ENCODE data around the gene HACL1. TPM values are rescaled to one million over a fixed set of nuclear protein-coding genes. Genes with fewer than 3 reads are reported as not detected.

Gene HACL1
- total RNA-seq, 2 donors from 2014 or later: 20.0 to 26.6 TPM

GRCh38 chr3:15579051-15579450 is 22.3 kb downstream of the HACL1 start:
- no peak for ATAC-seq (replicated peaks)
- Mint-ChIP-seq H3K4me3 (no peak overlapping the region), H3K4me1 (no peaks in the 10 kb centered on the region), H3K36me3 (ENCODE audit: low read depth) (peaks cover 81% of the 10 kb centered on the region), H3K27ac (peak overlapping the region; percentile 15), H3K27me3 (no peaks in the 10 kb centered on the region), H3K9me3 (no peaks in the 10 kb centered on the region)

- Mint-ChIP-seq H3K27ac (peak overlapping the region; percentile 15), H3K27me3 (no peaks in the 10 kb centered on the region), H3K4me1 (no peaks in the 10 kb centered on the region)
These were observed 23.0 kb downstream of the HACL1 start for GRCh38 chr3:15578289-15578867.

GRCh38 chr3:15576475-15576874 is 24.9 kb downstream of the HACL1 start:
- Mint-ChIP-seq H3K4me3 (no peak overlapping the region), H3K9me3 (no peaks in the 10 kb centered on the region), H3K27ac (no peak overlapping the region), H3K36me3 (ENCODE audit: low read depth) (peaks cover 83% of the 10 kb centered on the region), H3K27me3 (no peaks in the 10 kb centered on the region), H3K4me1 (no peaks in the 10 kb centered on the region)
- ATAC-seq (replicated peaks): no peak

More at GRCh38 chr3:15578289-15578867, 23.0 kb downstream of the HACL1 start:
- no peak for ATAC-seq (replicated peaks)
- peaks cover 83% of the 10 kb centered on the region for H3K36me3 Mint-ChIP-seq (ENCODE audit: low read depth)
- H3K4me3 Mint-ChIP-seq: no peak overlapping the region
- H3K9me3 Mint-ChIP-seq: no peaks in the 10 kb centered on the region

- H3K4me3 Mint-ChIP-seq: no peak overlapping the region
- no peak overlapping the region for H3K27ac Mint-ChIP-seq
- peaks cover 86% of the 10 kb centered on the region for H3K36me3 Mint-ChIP-seq (ENCODE audit: low read depth)
- ATAC-seq (replicated peaks): no peak
- no peaks in the 10 kb centered on the region for H3K4me1 Mint-ChIP-seq
- no peaks in the 10 kb centered on the region for H3K27me3 Mint-ChIP-seq
- no peaks in the 10 kb centered on the region for H3K9me3 Mint-ChIP-seq
These were observed 25.9 kb downstream of the HACL1 start for GRCh38 chr3:15575446-15575845.

- peaks cover 4% of the 10 kb centered on the region for H3K4me1 Mint-ChIP-seq
- H3K9me3 Mint-ChIP-seq: no peaks in the 10 kb centered on the region
- H3K27me3 Mint-ChIP-seq: no peaks in the 10 kb centered on the region
- no peak overlapping the region for H3K4me3 Mint-ChIP-seq
- no peak for ATAC-seq (replicated peaks)
- peaks cover 82% of the 10 kb centered on the region for H3K36me3 Mint-ChIP-seq (ENCODE audit: low read depth)
- no peak overlapping the region for H3K27ac Mint-ChIP-seq
These were observed 29.2 kb downstream of the HACL1 start for GRCh38 chr3:15572138-15572537.

GRCh38 chr3:15563190-15563589 is 38.2 kb downstream of the HACL1 start:
- H3K4me1 Mint-ChIP-seq: peaks cover 9% of the 10 kb centered on the region
- ATAC-seq (replicated peaks): no peak
- no peaks in the 10 kb centered on the region for H3K9me3 Mint-ChIP-seq
- H3K36me3 Mint-ChIP-seq (ENCODE audit: low read depth): peaks cover 88% of the 10 kb centered on the region
- H3K27me3 Mint-ChIP-seq: no peaks in the 10 kb centered on the region
- no peak overlapping the region for H3K4me3 Mint-ChIP-seq
- peak overlapping the region; percentile 37 for H3K27ac Mint-ChIP-seq

- Mint-ChIP-seq H3K27me3 (no peaks in the 10 kb centered on the region), H3K4me3 (no peak overlapping the region), H3K36me3 (ENCODE audit: low read depth) (peaks cover 82% of the 10 kb centered on the region), H3K4me1 (peaks cover 11% of the 10 kb centered on the region), H3K27ac (peak overlapping the region; percentile 37), H3K9me3 (no peaks in the 10 kb centered on the region)
- no peak for ATAC-seq (replicated peaks)
These were observed 38.8 kb downstream of the HACL1 start for GRCh38 chr3:15562560-15562959.

GRCh38 chr3:15558581-15558980 is 42.8 kb downstream of the HACL1 start:
- no peaks in the 10 kb centered on the region for H3K27me3 Mint-ChIP-seq
- H3K36me3 Mint-ChIP-seq (ENCODE audit: low read depth): peaks cover 42% of the 10 kb centered on the region
- peaks cover 15% of the 10 kb centered on the region for H3K4me1 Mint-ChIP-seq

GRCh38 chr3:15557511-15557946 is 43.8 kb downstream of the HACL1 start:
- no peak overlapping the region for H3K27ac Mint-ChIP-seq
- H3K36me3 Mint-ChIP-seq (ENCODE audit: low read depth): peaks cover 31% of the 10 kb centered on the region
- peaks cover 11% of the 10 kb centered on the region for H3K4me1 Mint-ChIP-seq
- peak; percentile 80 for ATAC-seq (replicated peaks)
- no peak overlapping the region for H3K4me3 Mint-ChIP-seq
- no peaks in the 10 kb centered on the region for H3K27me3 Mint-ChIP-seq
- no peaks in the 10 kb centered on the region for H3K9me3 Mint-ChIP-seq

More at GRCh38 chr3:15558581-15558980, 42.8 kb downstream of the HACL1 start:
- H3K9me3 Mint-ChIP-seq: no peaks in the 10 kb centered on the region
- no peak overlapping the region for H3K4me3 Mint-ChIP-seq
- no peak overlapping the region for H3K27ac Mint-ChIP-seq
- ATAC-seq (replicated peaks): no peak

GRCh38 chr3:15556512-15556911 is 44.9 kb downstream of the HACL1 start:
- Mint-ChIP-seq H3K27ac (peak overlapping the region; percentile 56), H3K27me3 (no peaks in the 10 kb centered on the region), H3K9me3 (no peaks in the 10 kb centered on the region), H3K4me3 (peak overlapping the region; percentile 58), H3K4me1 (peaks cover 11% of the 10 kb centered on the region), H3K36me3 (ENCODE audit: low read depth) (peaks cover 21% of the 10 kb centered on the region)
- peak; percentile 87 for ATAC-seq (replicated peaks)

- Mint-ChIP-seq H3K27me3 (no peaks in the 10 kb centered on the region), H3K36me3 (ENCODE audit: low read depth) (no peaks in the 10 kb centered on the region), H3K4me3 (no peak overlapping the region), H3K4me1 (peaks cover 11% of the 10 kb centered on the region), H3K27ac (no peak overlapping the region), H3K9me3 (no peaks in the 10 kb centered on the region)
- ATAC-seq (replicated peaks): no peak
These were observed 47.6 kb downstream of the HACL1 start for GRCh38 chr3:15553749-15554148.

GRCh38 chr3:15551902-15552301 is 49.5 kb downstream of the HACL1 start:
- Mint-ChIP-seq H3K4me3 (no peak overlapping the region), H3K9me3 (peaks cover 2% of the 10 kb centered on the region), H3K27me3 (no peaks in the 10 kb centered on the region), H3K27ac (peak overlapping the region; percentile 30), H3K4me1 (peaks cover 6% of the 10 kb centered on the region), H3K36me3 (ENCODE audit: low read depth) (no peaks in the 10 kb centered on the region)
- ATAC-seq (replicated peaks): no peak

GRCh38 chr3:15549846-15550245 is 51.5 kb downstream of the HACL1 start:
- no peak overlapping the region for H3K4me3 Mint-ChIP-seq
- peaks cover 5% of the 10 kb centered on the region for H3K4me1 Mint-ChIP-seq
- H3K27me3 Mint-ChIP-seq: no peaks in the 10 kb centered on the region
- no peak overlapping the region for H3K27ac Mint-ChIP-seq
- peaks cover 11% of the 10 kb centered on the region for H3K9me3 Mint-ChIP-seq
- H3K36me3 Mint-ChIP-seq (ENCODE audit: low read depth): no peaks in the 10 kb centered on the region
- ATAC-seq (replicated peaks): no peak

- peaks cover 32% of the 10 kb centered on the region for H3K4me1 Mint-ChIP-seq
- H3K27ac Mint-ChIP-seq: no peak overlapping the region
- ATAC-seq (replicated peaks): no peak
- no peaks in the 10 kb centered on the region for H3K27me3 Mint-ChIP-seq
- no peaks in the 10 kb centered on the region for H3K36me3 Mint-ChIP-seq (ENCODE audit: low read depth)
- H3K4me3 Mint-ChIP-seq: no peak overlapping the region
- peaks cover 11% of the 10 kb centered on the region for H3K9me3 Mint-ChIP-seq
These were observed 58.8 kb downstream of the HACL1 start for GRCh38 chr3:15542614-15543013.

GRCh38 chr3:15541371-15541770 is 60.0 kb downstream of the HACL1 start:
- Mint-ChIP-seq H3K27ac (peak overlapping the region; percentile 89), H3K27me3 (no peaks in the 10 kb centered on the region), H3K4me3 (peak overlapping the region; percentile 51), H3K36me3 (ENCODE audit: low read depth) (no peaks in the 10 kb centered on the region), H3K4me1 (peaks cover 42% of the 10 kb centered on the region), H3K9me3 (peaks cover 4% of the 10 kb centered on the region)
- ATAC-seq (replicated peaks): no peak

GRCh38 chr3:15539066-15539465 is 62.3 kb downstream of the HACL1 start:
- H3K9me3 Mint-ChIP-seq: no peaks in the 10 kb centered on the region
- peaks cover 52% of the 10 kb centered on the region for H3K4me1 Mint-ChIP-seq
- H3K27ac Mint-ChIP-seq: no peak overlapping the region
- peak overlapping the region; percentile 53 for H3K4me3 Mint-ChIP-seq
- no peak for ATAC-seq (replicated peaks)
- no peaks in the 10 kb centered on the region for H3K27me3 Mint-ChIP-seq
- H3K36me3 Mint-ChIP-seq (ENCODE audit: low read depth): no peaks in the 10 kb centered on the region

All from activated T-helper 17 cell treated with anti-CD3 and anti-CD28 coated beads, Interleukin-2, amount 50 U/mL, for 72 hours (primary cell).